ENCODE measurements around the gene GNA14.
"Not testable (repeated sequence)": the region's sequence is repeated elsewhere in the genome, so short reads cannot be mapped to it uniquely, and the experiment has no call there.

GNA14 gene

GRCh38 chr9:77648234-77649108, at the start of gene GNA14:
TSS of gene GNA14 (minus strand) at chr9:77648322. CDS start at chr9:77647793, 529 bp downstream.
- DNase-seq (ENCODE audit: low spot score), result no peak

- DNase-seq (ENCODE audit: low spot score), result no peak
Observed at GRCh38 chr9:77697238-77697984, 49.3 kb upstream of the GNA14 start.

GRCh38 chr9:77690723-77691122, 42.6 kb upstream of the GNA14 start:
- not testable (repeated sequence) for DNase-seq (ENCODE audit: low spot score)

- not testable (repeated sequence) for DNase-seq (ENCODE audit: low spot score)
Observed at GRCh38 chr9:77690119-77690518, 42.0 kb upstream of the GNA14 start.

- DNase-seq (ENCODE audit: low spot score), result not testable (repeated sequence)
Observed at GRCh38 chr9:77687737-77688136, 39.6 kb upstream of the GNA14 start.

- no peak for DNase-seq (ENCODE audit: low spot score)
Observed at GRCh38 chr9:77680581-77680980, 32.5 kb upstream of the GNA14 start.

GRCh38 chr9:77679661-77680368, 31.7 kb upstream of the GNA14 start:
- DNase-seq (ENCODE audit: low spot score), result no peak

GRCh38 chr9:77679088-77679487, 31.0 kb upstream of the GNA14 start:
- no peak for DNase-seq (ENCODE audit: low spot score)

- no peak for DNase-seq (ENCODE audit: low spot score)
Observed at GRCh38 chr9:77677957-77678535, 29.9 kb upstream of the GNA14 start.

- DNase-seq (ENCODE audit: low spot score), result no peak
Observed at GRCh38 chr9:77677397-77677796, 29.3 kb upstream of the GNA14 start.

GRCh38 chr9:77673941-77674791, 26.0 kb upstream of the GNA14 start:
- no peak for DNase-seq (ENCODE audit: low spot score)

- DNase-seq (ENCODE audit: low spot score), result no peak
Observed at GRCh38 chr9:77672183-77672582, 24.1 kb upstream of the GNA14 start.

GRCh38 chr9:77667151-77667550, 19.0 kb upstream of the GNA14 start:
- DNase-seq (ENCODE audit: low spot score), result no peak

GRCh38 chr9:77663754-77664153, 15.6 kb upstream of the GNA14 start:
- DNase-seq (ENCODE audit: low spot score), result no peak

- DNase-seq (ENCODE audit: low spot score), result no peak
Observed at GRCh38 chr9:77661566-77662085, 13.5 kb upstream of the GNA14 start.

- DNase-seq (ENCODE audit: low spot score), result no peak
Observed at GRCh38 chr9:77659926-77660325, 11.8 kb upstream of the GNA14 start.

- no peak for DNase-seq (ENCODE audit: low spot score)
Observed at GRCh38 chr9:77651203-77651602, 3.1 kb upstream of the GNA14 start.

- no peak for DNase-seq (ENCODE audit: low spot score)
Observed at GRCh38 chr9:77649109-77649812, 1.1 kb upstream of the GNA14 start.

GRCh38 chr9:77647267-77648233, 572 bp downstream of the GNA14 start:
- DNase-seq (ENCODE audit: low spot score), result no peak

Measured in CD4-positive, alpha-beta T cell treated with Interleukin-6 at 100 ng/mL for 8 hours (primary cell).